Mesenchymal stem cell (in vitro differentiated cells and primary cell): ENCODE measurements around the gene NANOS3. TPM values are rescaled to one million over a fixed set of nuclear protein-coding genes. Genes with fewer than 3 reads are reported as not detected.

Experiments
- DNase-seq: peaks from one replicate; pipeline ENCODE4 v3.0.0-alpha.2; 2013
- H2AFZ ChIP-seq: one replicate; pipeline ENCODE4 v1.6.1; 2013; ENCODE audit warnings: low read depth, mild to moderate bottlenecking, control low read depth, inconsistent platforms, low read length, moderate library complexity
- H2AK5ac ChIP-seq: 2 replicates; pipeline ENCODE4 v1.6.1; 2013; ENCODE audit warnings: low read length, moderate library complexity, mild to moderate bottlenecking, inconsistent platforms; ENCODE audit not compliant: severe bottlenecking
- H2BK120ac ChIP-seq: one replicate; pipeline ENCODE4 v1.6.1; 2013; ENCODE audit warnings: low read depth, mild to moderate bottlenecking, inconsistent platforms, low read length, moderate library complexity
- H2BK12ac ChIP-seq, 2 experiments: one replicate each; pipeline ENCODE4 v1.6.1; 2013; ENCODE audit warnings: inconsistent platforms in 2 of 2, low read length in 2 of 2, mild to moderate bottlenecking in 2 of 2, moderate library complexity in 2 of 2, control low read depth in 1 of 2
- H2BK15ac ChIP-seq: one replicate; pipeline ENCODE4 v1.6.1; 2013; ENCODE audit warnings: mild to moderate bottlenecking, low read depth, inconsistent platforms; ENCODE audit not compliant: poor library complexity, severe bottlenecking
- H2BK5ac ChIP-seq: 2 replicates; pipeline ENCODE4 v1.6.1; 2013; ENCODE audit warnings: low read depth, mild to moderate bottlenecking, low read length, control low read depth, inconsistent platforms; ENCODE audit not compliant: poor library complexity, severe bottlenecking
- H3K14ac ChIP-seq, 2 experiments: one replicate each; pipeline ENCODE4 v1.6.1; 2013; ENCODE audit warnings: inconsistent platforms in 2 of 2, low read length in 2 of 2, control low read depth in 1 of 2, mild to moderate bottlenecking in 1 of 2, moderate library complexity in 1 of 2
- H3K18ac ChIP-seq, 2 experiments: one replicate each; pipeline ENCODE4 v1.6.1; 2013; ENCODE audit warnings: inconsistent platforms in 2 of 2, low read length in 2 of 2, control low read depth in 1 of 2, low read depth in 1 of 2, mild to moderate bottlenecking in 1 of 2
- H3K23ac ChIP-seq, 2 experiments: one replicate each; pipeline ENCODE4 v1.6.1; 2013; ENCODE audit warnings: inconsistent platforms in 2 of 2, low read length in 2 of 2, mild to moderate bottlenecking in 2 of 2, moderate library complexity in 2 of 2, control low read depth in 1 of 2
- H3K27ac ChIP-seq: 2 replicates; pipeline ENCODE4 v1.5.1; 2013; ENCODE audit warnings: mild to moderate bottlenecking, moderate library complexity, low read length, control low read depth, inconsistent platforms; ENCODE audit not compliant: poor library complexity, severe bottlenecking
- H3K27me3 ChIP-seq, 2 experiments: 2 replicates each; pipeline versions ENCODE4 v1.6.1 to v1.7.0; 2013; ENCODE audit warnings: low read length in 2 of 2, mild to moderate bottlenecking in 2 of 2, moderate library complexity in 2 of 2, control low read depth in 1 of 2, inconsistent platforms in 1 of 2; ENCODE audit not compliant: control insufficient read depth in 1 of 2, insufficient read depth in 1 of 2
- H3K36me3 ChIP-seq, 2 experiments: 2 replicates each; pipeline versions ENCODE4 v1.6.1 to v1.7.0; 2013; ENCODE audit warnings: low read length in 2 of 2, control low read depth in 1 of 2, inconsistent platforms in 1 of 2, low read depth in 1 of 2, mild to moderate bottlenecking in 1 of 2; ENCODE audit not compliant: insufficient read depth in 2 of 2, control insufficient read depth in 1 of 2
- H3K4ac ChIP-seq, 2 experiments: one replicate each; pipeline ENCODE4 v1.6.1; 2013; ENCODE audit warnings: inconsistent platforms in 2 of 2, low read length in 2 of 2, mild to moderate bottlenecking in 2 of 2, moderate library complexity in 2 of 2, control low read depth in 1 of 2, low read depth in 1 of 2
- H3K4me1 ChIP-seq: 2 replicates; pipeline ENCODE4 v1.6.1; 2013; ENCODE audit warnings: low read depth, low read length, control low read depth; ENCODE audit not compliant: control insufficient read depth, insufficient read depth
- H3K4me2 ChIP-seq: 2 replicates; pipeline ENCODE4 v1.6.1; 2013; ENCODE audit warnings: low read length, mild to moderate bottlenecking, inconsistent platforms; ENCODE audit not compliant: poor library complexity, severe bottlenecking
- H3K4me3 ChIP-seq, 2 experiments: 2 replicates each; pipeline versions ENCODE4 v1.5.1 to v1.7.0; 2013; ENCODE audit warnings: low read length in 2 of 2, mild to moderate bottlenecking in 2 of 2, control low read depth in 1 of 2, low read depth in 1 of 2; ENCODE audit not compliant: insufficient read depth in 1 of 2
- H3K79me1 ChIP-seq: replicated peaks from 2 replicates; pipeline ENCODE4 v1.6.1; 2013; ENCODE audit warnings: mild to moderate bottlenecking, control low read depth, low read length, inconsistent platforms; ENCODE audit not compliant: poor library complexity, severe bottlenecking
- H3K9ac ChIP-seq: 2 replicates; pipeline ENCODE4 v1.7.0; 2013; ENCODE audit warnings: mild to moderate bottlenecking, low read length, moderate library complexity
- H3K9me3 ChIP-seq: 2 replicates; pipeline ENCODE4 v1.7.0; 2013; ENCODE audit warnings: mild to moderate bottlenecking, low read length; ENCODE audit not compliant: control insufficient read depth
- H4K8ac ChIP-seq: one replicate; pipeline ENCODE4 v1.6.1; 2013; ENCODE audit warnings: inconsistent platforms, mild to moderate bottlenecking, low read length, moderate library complexity
- H4K91ac ChIP-seq: one replicate; pipeline ENCODE4 v1.6.1; 2013; ENCODE audit warnings: mild to moderate bottlenecking, low read length, inconsistent platforms
- WGBS: methylation state at CpG from one replicate; pipeline ENCODE4 v1.1.7; 2013; ENCODE audit warnings: mixed read lengths; 5-methylcytosine and 5-hydroxymethylcytosine counted together
- polyA plus RNA-seq, 2 experiments: library from polyadenylated mRNA; stranded (reverse); fragments of 200-250 nt; gene quantifications; one replicate each; pipeline ENCODE4 v1.2.3, GENCODE V29; 2013

NANOS3 gene
- polyA plus RNA-seq (2013, experiment 1 of 2), result 1.4 TPM
- 3.1 TPM for polyA plus RNA-seq (2013, experiment 2 of 2)

- no peak within 1 kb of the TSS for H3K27ac ChIP-seq
- H2BK5ac ChIP-seq, result no peak within 1 kb of the TSS
- H3K4me2 ChIP-seq, result no peak within 1 kb of the TSS
- peaks cover 4 to 20% of the 10 kb centered on the region in 2 experiments for H3K27me3 ChIP-seq
- H3K14ac ChIP-seq, result no peak within 1 kb of the TSS
- no peak within 1 kb of the TSS for H3K9ac ChIP-seq
- no peak within 1 kb of the TSS for H3K18ac ChIP-seq
- DNase-seq, result no peak
- H2AK5ac ChIP-seq, result no peak within 1 kb of the TSS
- no peak within 1 kb of the TSS for H2BK120ac ChIP-seq
- no peak within 1 kb of the TSS for H4K91ac ChIP-seq
- 45% methylated on average over 2 of the region's 5 CpGs for WGBS
- H3K36me3 ChIP-seq, result peaks cover 0 to 2% of the 10 kb centered on the region in 2 experiments
- peaks cover 21% of the 10 kb centered on the region for H3K4me1 ChIP-seq
- H2AFZ ChIP-seq, result no peak within 1 kb of the TSS
- H2BK15ac ChIP-seq, result peak within 1 kb of the TSS; percentile 26
- H3K4ac ChIP-seq, result no peak within 1 kb of the TSS
- no peak within 1 kb of the TSS for H2BK12ac ChIP-seq
- peaks cover 1% of the 10 kb centered on the region for H3K79me1 ChIP-seq
- H3K4me3 ChIP-seq, result peak within 1 kb of the TSS in 1 of 2 experiments; percentile 15
- H3K9me3 ChIP-seq, result no peaks in the 10 kb centered on the region
- no peak within 1 kb of the TSS for H4K8ac ChIP-seq
- H3K23ac ChIP-seq, result no peak within 1 kb of the TSS
Observed at GRCh38 chr19:13876834-13877233, at the start of gene NANOS3. Gene NANOS3, plus strand, starts transcription at chr19:13877134. Its CDS starts 115 bp downstream, at chr19:13877249.

DNA sequence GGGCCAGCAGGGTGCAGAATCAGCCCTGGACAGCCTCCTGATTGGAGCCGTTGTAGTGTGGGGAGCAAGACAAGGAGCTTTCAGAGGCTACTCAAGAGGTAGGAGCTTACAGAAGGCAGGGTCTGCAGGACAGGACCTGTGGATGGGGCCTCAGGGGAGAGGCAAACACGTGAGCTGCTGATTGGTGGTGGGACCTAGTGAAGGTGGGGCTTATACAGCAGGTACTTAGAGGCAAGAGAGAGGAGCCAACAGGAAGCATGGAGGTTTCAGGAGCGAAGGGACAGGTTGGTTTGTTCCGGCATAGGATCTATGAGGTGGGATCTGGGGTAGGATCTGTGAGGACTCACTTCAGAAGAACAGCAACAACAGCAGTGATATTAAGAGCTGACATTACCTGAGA is 49.3 kb upstream of the NANOS3 start:
- no peak overlapping the region for H3K18ac ChIP-seq
- no peak overlapping the region for H2AK5ac ChIP-seq
- H4K91ac ChIP-seq, result no peak overlapping the region
- H3K4ac ChIP-seq, result no peak overlapping the region
- no peak overlapping the region for H2AFZ ChIP-seq
- H2BK12ac ChIP-seq, result no peak overlapping the region
- H3K9ac ChIP-seq, result no peak overlapping the region
- H3K27me3 ChIP-seq, result no peaks in the 10 kb centered on the region
- no peak overlapping the region for H3K4me3 ChIP-seq
- 97% methylated on average over 4 of the region's 4 CpGs for WGBS
- H3K14ac ChIP-seq, result no peak overlapping the region
- no peak overlapping the region for H3K27ac ChIP-seq
- peaks cover 14% of the 10 kb centered on the region for H3K79me1 ChIP-seq
- no peak overlapping the region for H3K4me2 ChIP-seq
- peak; percentile 66 for DNase-seq
- H2BK15ac ChIP-seq, result peak overlapping the region; percentile 44
- no peak overlapping the region for H3K23ac ChIP-seq
- peaks cover 67 to 75% of the 10 kb centered on the region in 2 experiments for H3K36me3 ChIP-seq
- no peaks in the 10 kb centered on the region for H3K9me3 ChIP-seq
- H3K4me1 ChIP-seq, result peaks cover 13% of the 10 kb centered on the region
- no peak overlapping the region for H2BK5ac ChIP-seq
- no peak overlapping the region for H2BK120ac ChIP-seq
- H4K8ac ChIP-seq, result no peak overlapping the region

- H3K27ac ChIP-seq, result no peak overlapping the region
- H2AFZ ChIP-seq, result no peak overlapping the region
- peak overlapping the region; percentile 12 to 34 for H2BK12ac ChIP-seq
- no peak overlapping the region for H3K18ac ChIP-seq
- H3K4me2 ChIP-seq, result no peak overlapping the region
- peaks cover 6% of the 10 kb centered on the region for H3K79me1 ChIP-seq
- H3K14ac ChIP-seq, result no peak overlapping the region
- peaks cover 25% of the 10 kb centered on the region for H3K4me1 ChIP-seq
- H3K9me3 ChIP-seq, result no peaks in the 10 kb centered on the region
- H3K9ac ChIP-seq, result no peak overlapping the region
- H4K91ac ChIP-seq, result no peak overlapping the region
- no peak overlapping the region for H3K23ac ChIP-seq
- no peak overlapping the region for H2BK5ac ChIP-seq
- peaks cover 66 to 74% of the 10 kb centered on the region in 2 experiments for H3K36me3 ChIP-seq
- H2AK5ac ChIP-seq, result no peak overlapping the region
- no peak overlapping the region for H2BK120ac ChIP-seq
- no peak overlapping the region for H3K4ac ChIP-seq
- 97% methylated on average over 47 of the region's 47 CpGs for WGBS
- no peaks in the 10 kb centered on the region for H3K27me3 ChIP-seq
- no peak overlapping the region for H3K4me3 ChIP-seq
- no peak overlapping the region for H2BK15ac ChIP-seq
- H4K8ac ChIP-seq, result peak overlapping the region; percentile 45
- peak; percentile 81 for DNase-seq
Observed at GRCh38 chr19:13830114-13830740, 46.7 kb upstream of the NANOS3 start.

DNA sequence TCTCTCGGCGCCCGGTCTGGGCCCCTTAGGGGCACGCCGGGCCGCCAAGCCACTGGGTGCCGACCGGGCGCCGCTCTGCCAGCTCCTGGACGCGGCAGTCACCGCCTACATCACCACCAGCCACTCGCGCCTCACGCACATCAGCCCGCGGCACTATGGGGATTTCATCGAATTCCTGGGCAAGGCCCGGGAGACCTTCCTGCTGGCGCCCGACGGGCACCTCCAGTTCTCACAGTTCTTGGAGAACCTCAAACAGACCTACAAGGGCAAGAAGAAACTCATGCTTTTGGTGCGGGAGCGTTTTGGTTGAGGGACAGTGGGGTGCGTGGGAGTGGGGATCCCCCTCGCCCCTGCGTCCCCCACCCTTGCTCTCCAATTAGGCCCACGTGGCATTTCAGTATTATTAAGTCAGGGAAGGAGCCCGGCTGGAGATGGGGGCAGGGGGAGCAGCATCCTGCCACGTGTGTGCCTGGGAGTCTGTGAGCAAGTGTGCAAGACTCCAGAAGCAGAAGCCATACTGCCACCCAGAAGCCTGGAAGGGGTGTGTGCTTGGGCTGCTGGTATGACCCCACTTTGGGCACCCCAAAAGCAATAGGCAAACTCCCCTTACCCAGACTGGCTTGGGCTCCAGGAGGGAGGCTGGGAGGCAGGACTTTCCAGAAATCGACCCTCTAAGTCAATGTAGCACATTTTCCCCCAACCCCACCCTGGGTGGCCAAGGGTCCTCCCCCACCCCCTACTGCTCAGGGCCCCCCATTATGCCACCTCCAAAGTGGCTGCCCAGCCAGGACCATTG is 46.0 kb upstream of the NANOS3 start:
- no peak overlapping the region for H3K4ac ChIP-seq
- no peak overlapping the region for H3K23ac ChIP-seq
- H2BK15ac ChIP-seq, result no peak overlapping the region
- no peaks in the 10 kb centered on the region for H3K9me3 ChIP-seq
- peaks cover 64 to 72% of the 10 kb centered on the region in 2 experiments for H3K36me3 ChIP-seq
- H2BK120ac ChIP-seq, result no peak overlapping the region
- no peaks in the 10 kb centered on the region for H3K27me3 ChIP-seq
- no peak overlapping the region for H2AK5ac ChIP-seq
- peaks cover 4% of the 10 kb centered on the region for H3K79me1 ChIP-seq
- H4K91ac ChIP-seq, result no peak overlapping the region
- peaks cover 27% of the 10 kb centered on the region for H3K4me1 ChIP-seq
- H3K4me3 ChIP-seq, result no peak overlapping the region
- WGBS, result 97% methylated on average over 32 of the region's 32 CpGs
- H4K8ac ChIP-seq, result no peak overlapping the region
- peak; percentile 89 for DNase-seq
- no peak overlapping the region for H2BK12ac ChIP-seq
- no peak overlapping the region for H3K4me2 ChIP-seq
- no peak overlapping the region for H2BK5ac ChIP-seq
- no peak overlapping the region for H3K27ac ChIP-seq
- H3K9ac ChIP-seq, result no peak overlapping the region
- H3K14ac ChIP-seq, result no peak overlapping the region
- H2AFZ ChIP-seq, result no peak overlapping the region
- H3K18ac ChIP-seq, result no peak overlapping the region
